GM12878 (cell line): ENCODE data around the gene SLAMF1. TPM values are rescaled to one million over a fixed set of nuclear protein-coding genes. Genes with fewer than 3 reads are reported as not detected.
A peak's percentile ranks its signal among the peaks of the same experiment; 100 is the strongest.

ENCODE experiments used
- BCL11A ChIP-seq: IDR thresholded peaks from 2 replicates; pipeline ENCODE4 v1.6.1; 2011; ENCODE audit warnings: low read depth, low read length
- BRCA1 ChIP-seq: IDR thresholded peaks from 2 replicates; pipeline ENCODE4 v1.6.1; 2011; ENCODE audit warnings: low read depth, low read length, improper control_type of control experiment
- CBX5 ChIP-seq: sonication (generic); IDR thresholded peaks from 2 replicates; pipeline ENCODE4 v1.6.1; 2016; ENCODE audit warnings: low read depth, moderate library complexity, mild to moderate bottlenecking, inconsistent platforms
- CEBPB ChIP-seq, 2 experiments: fragments of 150-350 bp in 1 of 2; IDR thresholded peaks; 2 replicates each; pipeline ENCODE4 v1.6.1; 2012 to 2014; ENCODE audit warnings: low read depth in 2 of 2, low read length in 2 of 2, borderline replicate concordance in 1 of 2, inconsistent platforms in 1 of 2
- EGR1 ChIP-seq, 2 experiments: IDR thresholded peaks; 1 replicate in 1 of 2; 2 replicates in 1 of 2; pipeline ENCODE4 v1.6.1; 2011 to 2012; ENCODE audit warnings: low read depth in 2 of 2, low read length in 2 of 2, borderline replicate concordance in 1 of 2, mild to moderate bottlenecking in 1 of 2, moderate library complexity in 1 of 2
- EP300 ChIP-seq, 2 experiments: fragments of 150-350 bp in 1 of 2; IDR thresholded peaks; 2 replicates each; pipeline ENCODE4 v1.6.1; 2011 to 2012; ENCODE audit warnings: low read depth in 2 of 2, low read length in 2 of 2, borderline replicate concordance in 1 of 2, improper control_type of control experiment in 1 of 2, inconsistent platforms in 1 of 2; ENCODE audit not compliant: control insufficient read depth in 1 of 2
- HDGF ChIP-seq: fragments of 450-650 bp; IDR thresholded peaks from 2 replicates; pipeline ENCODE4 v1.6.1; 2016; ENCODE audit warnings: antibody characterized with exemption
- MYC ChIP-seq: IDR thresholded peaks from 2 replicates; pipeline ENCODE4 v1.6.1; 2011; ENCODE audit warnings: mild to moderate bottlenecking, low read length, moderate library complexity, inconsistent platforms; ENCODE audit not compliant: insufficient read depth, insufficient replicate concordance, insufficient read length, severe bottlenecking
- POLR2AphosphoS2 ChIP-seq: IDR thresholded peaks from 2 replicates; pipeline ENCODE4 v1.6.1; 2011; ENCODE audit warnings: low read depth, mild to moderate bottlenecking, low read length, improper control_type of control experiment, moderate library complexity
- SMC3 ChIP-seq: IDR thresholded peaks from 2 replicates; pipeline ENCODE4 v1.6.1; 2011; ENCODE audit warnings: low read length, improper control_type of control experiment, borderline replicate concordance
- STAT1 ChIP-seq: fragments of 450-650 bp; conservative IDR thresholded peaks from 2 replicates; pipeline ENCODE4 v1.6.1; 2014; ENCODE audit warnings: antibody characterized with exemption, mild to moderate bottlenecking
- TARDBP ChIP-seq: IDR thresholded peaks from 2 replicates; pipeline ENCODE4 v1.6.1; 2016; ENCODE audit warnings: borderline replicate concordance
- WRNIP1 ChIP-seq: IDR thresholded peaks from 2 replicates; pipeline ENCODE4 v1.6.1; 2011; ENCODE audit warnings: low read depth, low read length, improper control_type of control experiment, borderline replicate concordance
- ZNF207 ChIP-seq: fragments of 450-650 bp; IDR thresholded peaks from 2 replicates; pipeline ENCODE4 v1.6.1; 2014; ENCODE audit warnings: antibody characterized with exemption, mild to moderate bottlenecking, borderline replicate concordance
- polyA plus RNA-seq, 11 experiments: library from polyadenylated mRNA; depleted of rRNA in 4 of 11; unstranded in 6 of 11; stranded (reverse) in 5 of 11; fragments of >200 nt; fragmentation: Nextera tagmentation in 4 of 11; fragmentation: Illumina TruSeq in 1 of 11; extraction: Ambion mirVana in 4 of 11; extraction: Trizol in 1 of 11; gene quantifications; 1 replicate in 1 of 11; 2 replicates in 10 of 11; pipeline versions ENCODE4 v1.2.1 to v1.2.3, GENCODE V29; 2011 to 2016; ENCODE audit warnings: inconsistent platforms in 2 of 11, missing spikeins in 2 of 11, low read depth in 1 of 11
- total RNA-seq, 4 experiments: library from RNA; depleted of rRNA in 3 of 4; stranded (reverse); fragments of >200 nt in 3 of 4; fragmentation: Illumina TruSeq in 1 of 4; extraction: Trizol in 1 of 4; gene quantifications; 2 replicates each; pipeline versions ENCODE4 v1.2.1 to v1.2.3, GENCODE V29; 2013 to 2021
- TF ChIP-seq, protein P1 (sequence below): fragments of 450-650 bp; IDR thresholded peaks from 2 replicates; pipeline ENCODE4 v1.6.1; 2017; ENCODE audit warnings: mild to moderate bottlenecking, low read depth, inconsistent platforms; ENCODE audit not compliant: poor library complexity, severe bottlenecking
- TF ChIP-seq, protein P2 (sequence below): fragments of 450-650 bp; formaldehyde crosslinking; IDR thresholded peaks from 2 replicates; pipeline ENCODE4 v1.4.0; 2020; ENCODE audit warnings: mild to moderate bottlenecking, moderate library complexity
- TF ChIP-seq, protein P3 (sequence below): IDR thresholded peaks from 2 replicates; pipeline ENCODE4 v1.6.1; 2012; ENCODE audit warnings: improper control_type of control experiment, low read depth, low read length; ENCODE audit not compliant: insufficient replicate concordance
- TF ChIP-seq, protein P4 (sequence below): IDR thresholded peaks from 2 replicates; pipeline ENCODE4 v1.6.1; 2012; ENCODE audit warnings: low read depth, low read length, improper control_type of control experiment

The SLAMF1 gene
- total and polyA plus RNA-seq, 10 of the 15 experiments (the other 5 are each of a cell fraction or from before 2014, with no cell fraction given) = 87.3 to 260 (median 131) TPM

DNA sequence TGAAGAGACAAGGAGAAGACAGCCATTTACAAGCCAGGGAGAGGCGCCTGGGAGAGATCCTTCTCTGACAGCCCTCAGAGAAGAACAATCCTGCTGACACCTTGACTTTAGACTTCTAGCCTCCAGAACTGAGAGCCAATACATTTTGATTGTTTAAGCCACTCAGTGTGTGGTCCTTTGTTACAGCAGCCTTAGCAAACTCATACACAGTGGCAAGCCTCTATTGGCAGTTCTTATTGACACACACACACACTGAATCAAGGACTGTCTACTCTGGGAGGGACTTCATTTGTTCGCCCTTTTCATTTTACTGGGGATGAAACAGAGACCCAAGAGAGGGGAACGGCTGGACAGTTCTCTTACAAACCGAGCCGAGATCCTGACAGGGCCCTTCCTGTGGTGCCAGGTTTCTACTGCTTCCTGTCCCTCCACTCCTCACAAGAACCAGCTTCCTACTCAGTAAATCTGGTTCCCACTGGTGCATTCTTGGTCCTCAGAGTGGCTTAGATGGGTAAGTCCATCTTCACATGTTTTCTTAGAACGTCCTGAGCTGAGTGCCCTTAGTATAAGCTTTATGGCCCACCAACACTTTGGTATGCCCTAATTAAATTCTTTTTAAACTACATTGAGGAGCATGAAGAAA, 14.7 kb downstream of the SLAMF1 start (continued):
- TF ChIP-seq BCL11A (no peak), SMC3 (no peak), STAT1 (no peak), BRCA1 (no peak), CBX5 (no peak), WRNIP1 (0 out of 2 replicates have a peak, but pooled peaks have one; percentile 3), MYC (no peak), CEBPB (IDR thresholded peaks at IDR 0.05; ENCODE audit: borderline replicate concordance in 1 of 2, low read depth in 2 of 2, low read length in 2 of 2) (no peak), POLR2AphosphoS2 (peak; percentile 89), HDGF (no peak), EP300 (IDR thresholded peaks at IDR 0.05; ENCODE audit: borderline replicate concordance in 1 of 2, control insufficient read depth in 1 of 2, low read depth in 2 of 2, low read length in 2 of 2) (no peak), EGR1 (IDR thresholded peaks at IDR 0.05; ENCODE audit: borderline replicate concordance in 1 of 2, low read depth in 2 of 2, low read length in 2 of 2) (no peak), TARDBP (no peak), ZNF207 (no peak)
- TF ChIP-seq, protein P1, sequence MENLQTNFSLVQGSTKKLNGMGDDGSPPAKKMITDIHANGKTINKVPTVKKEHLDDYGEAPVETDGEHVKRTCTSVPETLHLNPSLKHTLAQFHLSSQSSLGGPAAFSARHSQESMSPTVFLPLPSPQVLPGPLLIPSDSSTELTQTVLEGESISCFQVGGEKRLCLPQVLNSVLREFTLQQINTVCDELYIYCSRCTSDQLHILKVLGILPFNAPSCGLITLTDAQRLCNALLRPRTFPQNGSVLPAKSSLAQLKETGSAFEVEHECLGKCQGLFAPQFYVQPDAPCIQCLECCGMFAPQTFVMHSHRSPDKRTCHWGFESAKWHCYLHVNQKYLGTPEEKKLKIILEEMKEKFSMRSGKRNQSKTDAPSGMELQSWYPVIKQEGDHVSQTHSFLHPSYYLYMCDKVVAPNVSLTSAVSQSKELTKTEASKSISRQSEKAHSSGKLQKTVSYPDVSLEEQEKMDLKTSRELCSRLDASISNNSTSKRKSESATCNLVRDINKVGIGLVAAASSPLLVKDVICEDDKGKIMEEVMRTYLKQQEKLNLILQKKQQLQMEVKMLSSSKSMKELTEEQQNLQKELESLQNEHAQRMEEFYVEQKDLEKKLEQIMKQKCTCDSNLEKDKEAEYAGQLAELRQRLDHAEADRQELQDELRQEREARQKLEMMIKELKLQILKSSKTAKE = no peak
- TF ChIP-seq, protein P2, sequence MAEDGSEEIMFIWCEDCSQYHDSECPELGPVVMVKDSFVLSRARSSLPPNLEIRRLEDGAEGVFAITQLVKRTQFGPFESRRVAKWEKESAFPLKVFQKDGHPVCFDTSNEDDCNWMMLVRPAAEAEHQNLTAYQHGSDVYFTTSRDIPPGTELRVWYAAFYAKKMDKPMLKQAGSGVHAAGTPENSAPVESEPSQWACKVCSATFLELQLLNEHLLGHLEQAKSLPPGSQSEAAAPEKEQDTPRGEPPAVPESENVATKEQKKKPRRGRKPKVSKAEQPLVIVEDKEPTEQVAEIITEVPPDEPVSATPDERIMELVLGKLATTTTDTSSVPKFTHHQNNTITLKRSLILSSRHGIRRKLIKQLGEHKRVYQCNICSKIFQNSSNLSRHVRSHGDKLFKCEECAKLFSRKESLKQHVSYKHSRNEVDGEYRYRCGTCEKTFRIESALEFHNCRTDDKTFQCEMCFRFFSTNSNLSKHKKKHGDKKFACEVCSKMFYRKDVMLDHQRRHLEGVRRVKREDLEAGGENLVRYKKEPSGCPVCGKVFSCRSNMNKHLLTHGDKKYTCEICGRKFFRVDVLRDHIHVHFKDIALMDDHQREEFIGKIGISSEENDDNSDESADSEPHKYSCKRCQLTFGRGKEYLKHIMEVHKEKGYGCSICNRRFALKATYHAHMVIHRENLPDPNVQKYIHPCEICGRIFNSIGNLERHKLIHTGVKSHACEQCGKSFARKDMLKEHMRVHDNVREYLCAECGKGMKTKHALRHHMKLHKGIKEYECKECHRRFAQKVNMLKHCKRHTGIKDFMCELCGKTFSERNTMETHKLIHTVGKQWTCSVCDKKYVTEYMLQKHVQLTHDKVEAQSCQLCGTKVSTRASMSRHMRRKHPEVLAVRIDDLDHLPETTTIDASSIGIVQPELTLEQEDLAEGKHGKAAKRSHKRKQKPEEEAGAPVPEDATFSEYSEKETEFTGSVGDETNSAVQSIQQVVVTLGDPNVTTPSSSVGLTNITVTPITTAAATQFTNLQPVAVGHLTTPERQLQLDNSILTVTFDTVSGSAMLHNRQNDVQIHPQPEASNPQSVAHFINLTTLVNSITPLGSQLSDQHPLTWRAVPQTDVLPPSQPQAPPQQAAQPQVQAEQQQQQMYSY = peak; percentile 37; the same call in 1 of the 2 replicates
- TF ChIP-seq, protein P3, sequence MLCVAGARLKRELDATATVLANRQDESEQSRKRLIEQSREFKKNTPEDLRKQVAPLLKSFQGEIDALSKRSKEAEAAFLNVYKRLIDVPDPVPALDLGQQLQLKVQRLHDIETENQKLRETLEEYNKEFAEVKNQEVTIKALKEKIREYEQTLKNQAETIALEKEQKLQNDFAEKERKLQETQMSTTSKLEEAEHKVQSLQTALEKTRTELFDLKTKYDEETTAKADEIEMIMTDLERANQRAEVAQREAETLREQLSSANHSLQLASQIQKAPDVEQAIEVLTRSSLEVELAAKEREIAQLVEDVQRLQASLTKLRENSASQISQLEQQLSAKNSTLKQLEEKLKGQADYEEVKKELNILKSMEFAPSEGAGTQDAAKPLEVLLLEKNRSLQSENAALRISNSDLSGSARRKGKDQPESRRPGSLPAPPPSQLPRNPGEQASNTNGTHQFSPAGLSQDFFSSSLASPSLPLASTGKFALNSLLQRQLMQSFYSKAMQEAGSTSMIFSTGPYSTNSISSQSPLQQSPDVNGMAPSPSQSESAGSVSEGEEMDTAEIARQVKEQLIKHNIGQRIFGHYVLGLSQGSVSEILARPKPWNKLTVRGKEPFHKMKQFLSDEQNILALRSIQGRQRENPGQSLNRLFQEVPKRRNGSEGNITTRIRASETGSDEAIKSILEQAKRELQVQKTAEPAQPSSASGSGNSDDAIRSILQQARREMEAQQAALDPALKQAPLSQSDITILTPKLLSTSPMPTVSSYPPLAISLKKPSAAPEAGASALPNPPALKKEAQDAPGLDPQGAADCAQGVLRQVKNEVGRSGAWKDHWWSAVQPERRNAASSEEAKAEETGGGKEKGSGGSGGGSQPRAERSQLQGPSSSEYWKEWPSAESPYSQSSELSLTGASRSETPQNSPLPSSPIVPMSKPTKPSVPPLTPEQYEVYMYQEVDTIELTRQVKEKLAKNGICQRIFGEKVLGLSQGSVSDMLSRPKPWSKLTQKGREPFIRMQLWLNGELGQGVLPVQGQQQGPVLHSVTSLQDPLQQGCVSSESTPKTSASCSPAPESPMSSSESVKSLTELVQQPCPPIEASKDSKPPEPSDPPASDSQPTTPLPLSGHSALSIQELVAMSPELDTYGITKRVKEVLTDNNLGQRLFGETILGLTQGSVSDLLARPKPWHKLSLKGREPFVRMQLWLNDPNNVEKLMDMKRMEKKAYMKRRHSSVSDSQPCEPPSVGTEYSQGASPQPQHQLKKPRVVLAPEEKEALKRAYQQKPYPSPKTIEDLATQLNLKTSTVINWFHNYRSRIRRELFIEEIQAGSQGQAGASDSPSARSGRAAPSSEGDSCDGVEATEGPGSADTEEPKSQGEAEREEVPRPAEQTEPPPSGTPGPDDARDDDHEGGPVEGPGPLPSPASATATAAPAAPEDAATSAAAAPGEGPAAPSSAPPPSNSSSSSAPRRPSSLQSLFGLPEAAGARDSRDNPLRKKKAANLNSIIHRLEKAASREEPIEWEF = no peak
- TF ChIP-seq, protein P4, sequence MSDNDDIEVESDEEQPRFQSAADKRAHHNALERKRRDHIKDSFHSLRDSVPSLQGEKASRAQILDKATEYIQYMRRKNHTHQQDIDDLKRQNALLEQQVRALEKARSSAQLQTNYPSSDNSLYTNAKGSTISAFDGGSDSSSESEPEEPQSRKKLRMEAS = no peak
